ENCODE measurements around the gene KIF6.

KIF6 gene

DNA sequence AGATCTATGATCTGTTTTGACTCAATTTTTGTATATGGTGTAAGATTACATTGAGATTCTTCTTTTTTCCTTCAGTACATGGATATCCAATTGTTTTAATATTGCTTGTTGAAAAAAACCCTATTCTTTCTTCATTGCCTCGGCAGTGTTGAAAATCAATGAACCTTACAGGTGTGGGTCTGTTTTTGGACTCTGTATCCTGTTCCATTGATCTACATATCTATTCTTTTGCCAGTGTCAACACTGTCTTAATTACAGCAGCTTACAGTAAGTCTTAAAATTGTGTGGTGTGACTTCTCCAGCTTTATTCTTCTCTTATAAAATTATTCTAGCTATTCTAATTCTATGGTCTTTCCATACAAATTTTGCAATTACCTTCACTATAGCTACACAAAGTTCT is 320.9 kb downstream of the KIF6 start:
- Histone ChIP-seq H3K9me3 (ENCODE audit: severe bottlenecking) (no peaks in the 10 kb centered on the region), H3K27me3 (ENCODE audit: insufficient read depth, low read depth, severe bottlenecking) (no peaks in the 10 kb centered on the region), H3K4me3 (ENCODE audit: low read depth, low read length) (no peak overlapping the region), H3K27ac (no peak overlapping the region), H3K36me3 (no peaks in the 10 kb centered on the region)
- DNase-seq, result no peak
- TF ChIP-seq, protein P1, sequence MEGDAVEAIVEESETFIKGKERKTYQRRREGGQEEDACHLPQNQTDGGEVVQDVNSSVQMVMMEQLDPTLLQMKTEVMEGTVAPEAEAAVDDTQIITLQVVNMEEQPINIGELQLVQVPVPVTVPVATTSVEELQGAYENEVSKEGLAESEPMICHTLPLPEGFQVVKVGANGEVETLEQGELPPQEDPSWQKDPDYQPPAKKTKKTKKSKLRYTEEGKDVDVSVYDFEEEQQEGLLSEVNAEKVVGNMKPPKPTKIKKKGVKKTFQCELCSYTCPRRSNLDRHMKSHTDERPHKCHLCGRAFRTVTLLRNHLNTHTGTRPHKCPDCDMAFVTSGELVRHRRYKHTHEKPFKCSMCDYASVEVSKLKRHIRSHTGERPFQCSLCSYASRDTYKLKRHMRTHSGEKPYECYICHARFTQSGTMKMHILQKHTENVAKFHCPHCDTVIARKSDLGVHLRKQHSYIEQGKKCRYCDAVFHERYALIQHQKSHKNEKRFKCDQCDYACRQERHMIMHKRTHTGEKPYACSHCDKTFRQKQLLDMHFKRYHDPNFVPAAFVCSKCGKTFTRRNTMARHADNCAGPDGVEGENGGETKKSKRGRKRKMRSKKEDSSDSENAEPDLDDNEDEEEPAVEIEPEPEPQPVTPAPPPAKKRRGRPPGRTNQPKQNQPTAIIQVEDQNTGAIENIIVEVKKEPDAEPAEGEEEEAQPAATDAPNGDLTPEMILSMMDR (IDR thresholded peaks at IDR 0.05; ENCODE audit: low read depth, low read length), result no peak

GRCh38 chr6:39403304-39403703 is 321.9 kb downstream of the KIF6 start:
- TF ChIP-seq, protein P1 (IDR thresholded peaks at IDR 0.05; ENCODE audit: low read depth, low read length), result no peak

GRCh38 chr6:39402239-39402751 is 322.9 kb downstream of the KIF6 start:
- no peak overlapping the region for H3K27ac ChIP-seq
- H3K27me3 ChIP-seq (ENCODE audit: insufficient read depth, low read depth, severe bottlenecking), result no peaks in the 10 kb centered on the region
- no peak overlapping the region for H3K4me3 ChIP-seq (ENCODE audit: low read depth, low read length)
- no peaks in the 10 kb centered on the region for H3K9me3 ChIP-seq (ENCODE audit: severe bottlenecking)
- DNase-seq, result no peak
- TF ChIP-seq, protein P1 (IDR thresholded peaks at IDR 0.05; ENCODE audit: low read depth, low read length), result no peak
- no peaks in the 10 kb centered on the region for H3K36me3 ChIP-seq

More at GRCh38 chr6:39403304-39403703, 321.9 kb downstream of the KIF6 start:
- H3K36me3 ChIP-seq, result no peaks in the 10 kb centered on the region
- H3K4me3 ChIP-seq (ENCODE audit: low read depth, low read length), result no peak overlapping the region
- no peak overlapping the region for H3K27ac ChIP-seq
- no peak for DNase-seq
- H3K27me3 ChIP-seq (ENCODE audit: insufficient read depth, low read depth, severe bottlenecking), result no peaks in the 10 kb centered on the region
- no peaks in the 10 kb centered on the region for H3K9me3 ChIP-seq (ENCODE audit: severe bottlenecking)

DNA sequence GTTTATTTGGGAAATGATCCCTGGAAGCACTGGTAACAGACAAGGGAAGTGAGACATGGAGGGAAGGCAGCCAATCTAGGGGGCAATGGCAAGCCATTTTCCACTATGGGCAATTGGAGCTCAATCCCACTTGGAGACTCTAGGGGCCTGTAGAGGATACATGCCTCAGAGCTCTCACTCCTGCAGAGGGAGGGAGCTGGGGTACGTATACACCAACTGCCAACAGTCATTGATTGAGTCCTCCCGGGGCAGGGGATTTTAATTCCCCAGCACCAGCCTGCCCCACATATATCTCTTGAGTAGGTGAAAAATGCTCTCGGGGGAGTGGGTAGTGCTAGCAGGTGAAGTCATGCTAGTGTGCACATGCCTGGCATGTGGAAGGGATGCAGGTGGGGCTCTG is 323.8 kb downstream of the KIF6 start:
- H3K27ac ChIP-seq, result no peak overlapping the region
- H3K9me3 ChIP-seq (ENCODE audit: severe bottlenecking), result no peaks in the 10 kb centered on the region
- no peak overlapping the region for H3K4me3 ChIP-seq (ENCODE audit: low read depth, low read length)
- no peaks in the 10 kb centered on the region for H3K27me3 ChIP-seq (ENCODE audit: insufficient read depth, low read depth, severe bottlenecking)
- no peak for DNase-seq
- H3K36me3 ChIP-seq, result no peaks in the 10 kb centered on the region
- TF ChIP-seq, protein P1 (IDR thresholded peaks at IDR 0.05; ENCODE audit: low read depth, low read length), result no peak

DNA sequence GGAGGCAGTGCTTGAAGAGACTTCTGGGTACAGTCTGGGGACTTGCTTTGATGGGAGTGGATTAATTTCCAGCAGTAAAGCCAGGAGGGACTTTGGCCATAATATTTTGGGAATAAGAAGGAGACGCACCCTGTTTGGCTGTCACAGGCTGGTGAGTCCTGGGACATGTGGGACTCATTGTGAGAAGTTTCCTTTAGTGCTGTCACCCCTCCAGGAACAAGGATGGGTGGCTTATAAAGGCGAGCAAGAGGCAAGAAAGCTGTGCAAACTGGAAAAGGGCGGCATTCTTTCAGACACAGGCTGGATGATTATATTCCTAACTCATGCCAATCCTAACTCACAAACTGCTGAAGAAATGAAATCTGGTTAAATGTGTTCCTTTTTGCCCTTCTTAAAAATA is 325.2 kb downstream of the KIF6 start:
- TF ChIP-seq, protein P1 (IDR thresholded peaks at IDR 0.05; ENCODE audit: low read depth, low read length), result no peak
- Histone ChIP-seq H3K27ac (no peak overlapping the region), H3K36me3 (no peaks in the 10 kb centered on the region), H3K9me3 (ENCODE audit: severe bottlenecking) (no peaks in the 10 kb centered on the region), H3K4me3 (ENCODE audit: low read depth, low read length) (no peak overlapping the region), H3K27me3 (ENCODE audit: insufficient read depth, low read depth, severe bottlenecking) (no peaks in the 10 kb centered on the region)
- no peak for DNase-seq

DNA sequence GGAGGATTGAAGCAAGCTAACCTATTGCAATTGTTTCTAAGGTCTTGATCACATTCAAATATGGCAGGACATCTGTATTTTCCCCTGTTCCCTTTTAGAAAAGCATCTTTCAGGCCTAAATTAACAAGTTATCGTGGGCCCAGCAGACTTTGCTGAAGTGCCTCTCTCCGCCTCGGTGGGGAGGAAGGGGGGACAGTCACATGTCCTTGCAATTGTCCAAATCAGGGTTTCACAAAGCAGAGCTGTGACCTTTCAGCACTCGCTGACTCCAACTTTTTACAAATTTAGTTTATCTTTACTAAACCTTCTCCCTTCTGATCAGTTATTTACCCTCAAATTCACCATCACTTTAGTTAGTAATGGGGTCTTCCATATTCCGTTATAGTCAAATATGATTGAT is 328.4 kb downstream of the KIF6 start:
- Histone ChIP-seq H3K27ac (no peak overlapping the region), H3K27me3 (ENCODE audit: insufficient read depth, low read depth, severe bottlenecking) (no peaks in the 10 kb centered on the region), H3K36me3 (no peaks in the 10 kb centered on the region), H3K9me3 (ENCODE audit: severe bottlenecking) (no peaks in the 10 kb centered on the region), H3K4me3 (ENCODE audit: low read depth, low read length) (no peak overlapping the region)
- TF ChIP-seq, protein P1 (IDR thresholded peaks at IDR 0.05; ENCODE audit: low read depth, low read length), result no peak
- no peak for DNase-seq
